ENCODE measurements around the gene RBBP6. TPM values are rescaled to one million over a fixed set of nuclear protein-coding genes. Genes with fewer than 3 reads are reported as not detected.

Gene RBBP6
- total RNA-seq, 1 experiment from 2014 or later, result 54.8 TPM

GRCh38 chr16:24535827-24536226 is 3.5 kb upstream of the RBBP6 start:
- TF ChIP-seq CTCF (conservative IDR thresholded peaks at IDR 0.05), result no peak
- peaks cover 4% of the 10 kb centered on the region for H3K23me2 ChIP-seq (ENCODE audit: insufficient read length, low read depth, low read length, poor library complexity, severe bottlenecking)
- Mint-ChIP-seq H3K36me3 (ENCODE audit: insufficient read depth in 1 of 3, low read depth in 3 of 3) (peaks cover 4 to 6% (median 5%) of the 10 kb centered on the region in 3 experiments; a peak in 5 of 7 replicates), H3K4me3 (no peak overlapping the region), H3K27me3 (ENCODE audit: low read depth) (no peaks in the 10 kb centered on the region), H3K4me1 (no peaks in the 10 kb centered on the region; a peak in 1 of 4 replicates), H3K27ac (no peak overlapping the region; a peak in 1 of 7 replicates), H3K9me3 (peaks cover 2% of the 10 kb centered on the region in 2 experiments; a peak in 2 of 5 replicates)
- H3K9ac ChIP-seq (ENCODE audit: extremely low read depth, insufficient read length, low read length), result no peak overlapping the region
- no peak overlapping the region for H2BK15ac ChIP-seq (ENCODE audit: low read depth, low read length)
- no peak for DNase-seq
- H2AFZ ChIP-seq (ENCODE audit: low read length), result no peak overlapping the region
- H4K91ac ChIP-seq (ENCODE audit: insufficient read length, low read depth, low read length), result no peak overlapping the region
- H2BK5ac ChIP-seq (ENCODE audit: insufficient read length, low read length), result no peak overlapping the region
- no peak overlapping the region for H3K14ac ChIP-seq (ENCODE audit: insufficient read depth, low read length)
- H4K20me1 ChIP-seq (ENCODE audit: control insufficient read depth, insufficient read depth, insufficient read length), result no peaks in the 10 kb centered on the region
- no peaks in the 10 kb centered on the region for H3K79me1 ChIP-seq (ENCODE audit: insufficient read depth, low read depth, low read length, poor library complexity, severe bottlenecking)
- H2AK5ac ChIP-seq (ENCODE audit: insufficient read length, low read length), result no peak overlapping the region
- no peaks in the 10 kb centered on the region for H3K9me3 ChIP-seq (ENCODE audit: control insufficient read depth, low read depth, low read length)
- no peak overlapping the region for H2BK120ac ChIP-seq (ENCODE audit: low read depth, low read length, poor library complexity, severe bottlenecking)
- H2BK12ac ChIP-seq (ENCODE audit: insufficient read length, low read depth, low read length), result no peak overlapping the region
- H3K4me2 ChIP-seq (ENCODE audit: insufficient read depth, insufficient read length, low read length), result no peak overlapping the region
- H2BK20ac ChIP-seq (ENCODE audit: low read depth, low read length, poor library complexity, severe bottlenecking), result no peak overlapping the region
- H3K4ac ChIP-seq (ENCODE audit: low read depth, low read length), result no peak overlapping the region
- no peak overlapping the region for H3K18ac ChIP-seq (ENCODE audit: insufficient read length, low read depth, low read length)
- H4K5ac ChIP-seq (ENCODE audit: insufficient read length, low read depth, low read length), result no peak overlapping the region
- H3K56ac ChIP-seq (ENCODE audit: insufficient read length, low read depth, low read length), result no peak overlapping the region
- no peak overlapping the region for H3T11ph ChIP-seq (ENCODE audit: low read length)
- no peak overlapping the region for H3K23ac ChIP-seq (ENCODE audit: insufficient read length, low read depth, low read length)
- no peaks in the 10 kb centered on the region for H3K27me3 ChIP-seq (ENCODE audit: insufficient read depth, low read length)
- no peak overlapping the region for H4K8ac ChIP-seq (replicated peaks; ENCODE audit: insufficient read length, low read depth, low read length)
- no CpG with 5 or more reads among the region's 4 CpGs for WGBS (ENCODE audit: extremely low coverage, insufficient read length, low lambda C conversion rate)
- no peaks in the 10 kb centered on the region for H3K4me1 ChIP-seq (ENCODE audit: insufficient read depth, low read length)
- no peak overlapping the region for H3K27ac ChIP-seq (ENCODE audit: insufficient read length, low read depth, low read length)
- peaks cover 10% of the 10 kb centered on the region; the same call in 1 of the 2 replicates for H3K79me2 ChIP-seq (ENCODE audit: insufficient read depth, low read length)

Measured in H9 (cell line).